OCI-LY7 (cell line): ENCODE results near the gene CALN1. TPM values are rescaled to one million over a fixed set of nuclear protein-coding genes. Genes with fewer than 3 reads are reported as not detected.

Experiments used
- BruUV-seq: library from RNA; stranded (reverse); fragments of 400-500 nt; replicated peaks from 2 replicates; lab custom pipeline; 2021; lab: Mats Ljungman, UMichigan
- CTCF ChIA-PET: fragments of 300-600 bp; sonication (Branson Sonifier 250); formaldehyde crosslinking; loops from one replicate; lab custom pipeline; 2022; ENCODE audit warnings: antibody characterized with exemption; ENCODE audit not compliant: unreplicated experiment; lab: Charles Lee
- POLR2A ChIA-PET: fragments of 300-600 bp; sonication (Branson Sonifier 250); formaldehyde crosslinking; loops from one replicate; lab custom pipeline; 2022; ENCODE audit warnings: antibody characterized with exemption; lab: Charles Lee
- DNase-seq: peaks from one replicate; pipeline ENCODE4 v3.0.0-alpha.2; 2015; ENCODE audit warnings: low spot score
- H2AFZ ChIP-seq: fragments of 200-600 bp; sonication (generic), shearing (Covaris generic); 2 replicates; pipeline ENCODE4 v1.6.1; 2014; ENCODE audit warnings: mild to moderate bottlenecking, antibody characterized with exemption, low read length, moderate library complexity
- H3K27ac ChIP-seq: fragments of 200-600 bp; sonication (generic); 2 replicates; pipeline ENCODE4 v1.5.1; 2014; ENCODE audit warnings: mixed run types, low read depth, mild to moderate bottlenecking, moderate library complexity, low read length, inconsistent platforms; ENCODE audit not compliant: poor library complexity, severe bottlenecking
- H3K36me3 ChIP-seq: fragments of 200-600 bp; sonication (generic); 2 replicates; pipeline ENCODE4 v1.6.1; 2014; ENCODE audit warnings: mild to moderate bottlenecking, antibody characterized with exemption, low read length, moderate library complexity, mixed read lengths; ENCODE audit not compliant: insufficient read depth
- H3K4me1 ChIP-seq: fragments of 200-600 bp; sonication (generic); 2 replicates; pipeline ENCODE4 v1.5.1; 2014; ENCODE audit warnings: mild to moderate bottlenecking, low read length; ENCODE audit not compliant: insufficient read depth, poor library complexity, severe bottlenecking
- H3K4me2 ChIP-seq: fragments of 200-600 bp; sonication (generic); 2 replicates; pipeline ENCODE4 v1.6.1; 2014; ENCODE audit warnings: mild to moderate bottlenecking, low read length
- H3K4me3 ChIP-seq: fragments of 200-600 bp; sonication (generic); 2 replicates; pipeline ENCODE4 v1.5.1; 2014; ENCODE audit warnings: mild to moderate bottlenecking, low read depth, low read length; ENCODE audit not compliant: poor library complexity, severe bottlenecking
- H3K79me2 ChIP-seq: fragments of 200-600 bp; sonication (generic); 2 replicates; pipeline ENCODE4 v1.6.1; 2016; ENCODE audit warnings: low read depth, mild to moderate bottlenecking, low read length, moderate library complexity, mixed read lengths; ENCODE audit not compliant: insufficient read depth
- H3K9me2 ChIP-seq: fragments of 200-600 bp; sonication (generic); 2 replicates; pipeline ENCODE4 v1.6.1; 2016; ENCODE audit warnings: mild to moderate bottlenecking, low read length, mixed read lengths; ENCODE audit not compliant: insufficient read depth
- H3K9me3 ChIP-seq: fragments of 200-600 bp; sonication (generic); 2 replicates; pipeline ENCODE4 v1.6.1; 2014; ENCODE audit warnings: mild to moderate bottlenecking, mixed run types, low read length, mixed read lengths
- H4K20me1 ChIP-seq: fragments of 200-600 bp; sonication (generic); 2 replicates; pipeline ENCODE4 v1.6.1; 2014; ENCODE audit warnings: mild to moderate bottlenecking, antibody characterized with exemption, low read length, moderate library complexity, mixed read lengths; ENCODE audit not compliant: insufficient read depth
- EZH2phosphoT487 ChIP-seq: fragments of 200-600 bp; sonication (generic); IDR thresholded peaks from 2 replicates; pipeline ENCODE4 v1.6.1; 2018; ENCODE audit warnings: low read depth, borderline replicate concordance, mild to moderate bottlenecking, mixed run types, antibody characterized with exemption, low read length, moderate library complexity, mixed read lengths
- intact Hi-C: fragments of 100-400 bp; cut with micrococcal nuclease; formaldehyde crosslinking; loops from one replicate; pipeline ENCODE4 v1.10.0; 2022; ENCODE audit not compliant: unreplicated experiment
- total RNA-seq, 2 experiments: library from RNA; depleted of rRNA in 1 of 2; stranded (reverse); fragments of >200 nt in 1 of 2; shearing (Covaris generic) in 1 of 2; gene quantifications; 2 replicates each; pipeline ENCODE4 v1.2.3, GENCODE V29; 2014 to 2022
- TF ChIP-seq, protein P1 (sequence below): fragments of 200-600 bp; sonication (generic); conservative IDR thresholded peaks from 2 replicates; pipeline ENCODE4 v1.5.1; 2014; ENCODE audit warnings: mild to moderate bottlenecking, antibody characterized with exemption, low read length, moderate library complexity, mixed read lengths

CALN1 gene
- total RNA-seq, 2 experiments from 2014 or later, result not detected

DNA sequence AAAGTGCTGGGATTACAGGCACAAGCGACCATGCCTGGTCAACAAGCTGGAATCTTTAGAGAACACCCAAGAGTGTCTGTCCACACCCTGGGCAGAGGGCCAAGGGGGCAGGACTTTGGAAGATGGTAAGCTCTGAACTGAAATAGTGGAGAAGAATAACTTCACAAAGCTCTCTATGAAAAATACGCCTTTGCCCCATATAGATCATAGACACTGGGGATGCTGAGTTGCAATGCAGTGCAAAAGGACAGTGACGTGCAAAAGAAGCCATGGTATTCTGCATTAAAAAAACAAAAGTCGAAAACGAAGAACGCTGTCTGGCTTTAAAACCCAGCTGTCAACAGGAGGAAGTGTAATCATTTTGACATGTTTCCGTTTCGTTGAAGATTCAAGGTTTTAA is 353.6 kb downstream of the CALN1 start:
- Histone ChIP-seq H3K4me2 (no peak overlapping the region), H3K9me2 (no peaks in the 10 kb centered on the region), H3K9me3 (no peaks in the 10 kb centered on the region; the same call in 1 of the 2 replicates), H3K4me1 (no peaks in the 10 kb centered on the region), H3K4me3 (no peak overlapping the region), H3K79me2 (no peaks in the 10 kb centered on the region), H3K36me3 (no peaks in the 10 kb centered on the region), H3K27ac (no peak overlapping the region), H4K20me1 (no peaks in the 10 kb centered on the region), H2AFZ (no peak overlapping the region)
- BruUV-seq, result no TSS peak
- TF ChIP-seq, protein P1, sequence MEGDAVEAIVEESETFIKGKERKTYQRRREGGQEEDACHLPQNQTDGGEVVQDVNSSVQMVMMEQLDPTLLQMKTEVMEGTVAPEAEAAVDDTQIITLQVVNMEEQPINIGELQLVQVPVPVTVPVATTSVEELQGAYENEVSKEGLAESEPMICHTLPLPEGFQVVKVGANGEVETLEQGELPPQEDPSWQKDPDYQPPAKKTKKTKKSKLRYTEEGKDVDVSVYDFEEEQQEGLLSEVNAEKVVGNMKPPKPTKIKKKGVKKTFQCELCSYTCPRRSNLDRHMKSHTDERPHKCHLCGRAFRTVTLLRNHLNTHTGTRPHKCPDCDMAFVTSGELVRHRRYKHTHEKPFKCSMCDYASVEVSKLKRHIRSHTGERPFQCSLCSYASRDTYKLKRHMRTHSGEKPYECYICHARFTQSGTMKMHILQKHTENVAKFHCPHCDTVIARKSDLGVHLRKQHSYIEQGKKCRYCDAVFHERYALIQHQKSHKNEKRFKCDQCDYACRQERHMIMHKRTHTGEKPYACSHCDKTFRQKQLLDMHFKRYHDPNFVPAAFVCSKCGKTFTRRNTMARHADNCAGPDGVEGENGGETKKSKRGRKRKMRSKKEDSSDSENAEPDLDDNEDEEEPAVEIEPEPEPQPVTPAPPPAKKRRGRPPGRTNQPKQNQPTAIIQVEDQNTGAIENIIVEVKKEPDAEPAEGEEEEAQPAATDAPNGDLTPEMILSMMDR, result no peak
- TF ChIP-seq EZH2phosphoT487, result no peak
- DNase-seq, result no peak
- POLR2A ChIA-PET, result no interaction called here
- CTCF ChIA-PET, result no interaction called here
- intact Hi-C loops, result no loop called here

DNA sequence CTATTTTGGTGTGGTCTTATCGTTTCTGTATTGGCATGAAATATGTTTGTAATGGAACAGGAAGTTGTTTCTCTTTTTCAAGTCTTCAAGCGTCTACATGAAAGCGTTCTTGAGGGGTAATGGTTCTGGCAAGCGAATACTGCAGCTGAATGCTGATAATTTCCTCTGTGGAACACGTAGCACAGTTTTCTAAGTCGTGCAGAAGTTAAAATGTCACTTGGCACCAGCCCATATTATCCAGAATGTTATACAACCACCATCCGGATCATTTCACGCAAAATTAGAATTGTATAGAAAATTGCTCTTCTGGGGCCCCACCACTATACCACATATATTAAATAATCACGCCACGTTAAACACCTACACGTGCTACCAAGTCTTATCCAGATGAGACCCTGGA is 354.3 kb downstream of the CALN1 start:
- intact Hi-C loops, result no loop called here
- BruUV-seq, result no TSS peak

DNA sequence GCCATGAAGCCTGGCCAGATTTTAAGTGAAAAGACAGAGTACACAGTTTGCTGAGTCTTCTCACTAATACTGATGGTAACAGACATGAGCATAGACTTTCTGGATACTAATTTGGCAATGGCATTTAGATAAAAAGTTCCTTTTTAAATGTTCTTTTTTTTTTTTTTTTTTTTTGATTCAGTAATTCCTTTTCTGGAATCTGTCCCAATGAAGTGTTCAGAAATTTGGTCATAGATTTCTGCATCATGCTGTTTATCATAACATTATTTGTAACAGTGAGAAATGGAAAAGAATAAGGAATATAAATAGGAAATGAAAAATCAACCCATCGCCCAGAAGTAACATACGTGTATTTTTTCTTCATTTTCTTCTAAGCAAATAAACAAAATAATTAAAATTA is 354.9 kb downstream of the CALN1 start:
- no peaks in the 10 kb centered on the region for H3K36me3 ChIP-seq
- H3K27ac ChIP-seq, result no peak overlapping the region
- no peak overlapping the region for H2AFZ ChIP-seq
- no peaks in the 10 kb centered on the region for H3K79me2 ChIP-seq
- H3K4me1 ChIP-seq, result no peaks in the 10 kb centered on the region
- H3K4me2 ChIP-seq, result no peak overlapping the region
- H3K4me3 ChIP-seq, result no peak overlapping the region
- BruUV-seq, result no TSS peak
- no peaks in the 10 kb centered on the region for H4K20me1 ChIP-seq
- intact Hi-C loops, result no loop called here
- ChIA-PET POLR2A (no interaction called here), CTCF (no interaction called here)
- TF ChIP-seq, protein P1, result no peak
- TF ChIP-seq EZH2phosphoT487, result no peak
- no peaks in the 10 kb centered on the region; the same call in 1 of the 2 replicates for H3K9me3 ChIP-seq
- H3K9me2 ChIP-seq, result no peaks in the 10 kb centered on the region
- no peak for DNase-seq

More for the DNA sequence above, 354.3 kb downstream of the CALN1 start:
- Histone ChIP-seq H3K79me2 (no peaks in the 10 kb centered on the region), H3K4me3 (no peak overlapping the region), H3K27ac (no peak overlapping the region), H3K9me3 (no peaks in the 10 kb centered on the region; the same call in 1 of the 2 replicates), H4K20me1 (no peaks in the 10 kb centered on the region), H2AFZ (no peak overlapping the region), H3K36me3 (no peaks in the 10 kb centered on the region), H3K9me2 (no peaks in the 10 kb centered on the region), H3K4me1 (no peaks in the 10 kb centered on the region), H3K4me2 (no peak overlapping the region)
- DNase-seq, result no peak
- TF ChIP-seq, protein P1, result no peak
- CTCF ChIA-PET, result no interaction called here
- POLR2A ChIA-PET, result no interaction called here
